GM21528 (cell line): ENCODE data around the gene LY6G6D.

ENCODE experiments used
- ATAC-seq: cut with Tn5 transposase; IDR thresholded peaks from one replicate; pipeline ENCODE4 v1.9.1; 2021; ENCODE audit warnings: mild to moderate bottlenecking, moderate library complexity; ENCODE audit not compliant: unreplicated experiment, low FRiP score

The LY6G6D gene, protein sequence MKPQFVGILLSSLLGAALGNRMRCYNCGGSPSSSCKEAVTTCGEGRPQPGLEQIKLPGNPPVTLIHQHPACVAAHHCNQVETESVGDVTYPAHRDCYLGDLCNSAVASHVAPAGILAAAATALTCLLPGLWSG

DNA sequence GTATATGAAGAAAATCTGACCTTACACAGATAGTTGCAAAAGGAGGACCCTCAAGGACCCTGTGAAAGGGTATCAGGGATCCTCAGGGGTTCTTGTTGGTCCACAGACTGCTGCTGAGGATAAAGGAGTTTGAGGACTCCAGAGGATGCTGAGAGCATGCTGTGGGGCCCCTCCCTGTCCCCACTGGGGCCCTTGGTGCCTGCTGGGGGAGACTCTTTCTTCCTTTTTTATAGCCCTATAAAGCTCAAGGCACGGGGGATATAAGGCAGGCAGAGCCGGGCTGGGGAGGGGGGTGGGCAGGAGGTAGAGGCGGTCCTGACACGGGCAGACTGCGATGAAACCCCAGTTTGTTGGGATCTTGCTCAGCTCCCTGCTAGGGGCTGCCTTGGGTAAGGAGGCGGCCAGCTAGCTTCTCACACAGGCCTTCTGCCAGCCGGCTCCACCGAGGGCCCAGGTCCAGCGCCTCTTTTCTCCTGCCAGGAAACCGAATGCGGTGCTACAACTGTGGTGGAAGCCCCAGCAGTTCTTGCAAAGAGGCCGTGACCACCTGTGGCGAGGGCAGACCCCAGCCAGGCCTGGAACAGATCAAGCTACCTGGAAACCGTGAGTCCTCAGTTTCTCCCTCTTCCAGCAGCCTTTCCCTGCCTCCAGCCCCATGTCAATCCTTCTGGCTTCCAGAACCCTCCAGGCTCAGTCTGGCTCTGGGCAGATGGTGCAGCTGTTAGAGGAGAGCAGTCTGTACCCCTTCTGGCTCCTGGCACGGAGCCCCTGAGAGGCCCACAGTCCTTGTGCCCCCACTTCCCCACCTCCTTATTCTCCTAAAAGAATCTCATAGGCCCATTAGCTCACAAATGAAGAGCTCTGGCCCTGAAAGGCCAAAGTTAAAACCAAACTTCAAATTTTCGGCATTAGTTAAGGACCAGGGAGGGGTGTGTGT, at the start of gene LY6G6D:
Gene LY6G6D, plus strand, starts transcription at position 327 of the 937 bp plus-strand sequence. Its CDS starts 8 bp downstream, at position 335.
- no peak for ATAC-seq

DNA sequence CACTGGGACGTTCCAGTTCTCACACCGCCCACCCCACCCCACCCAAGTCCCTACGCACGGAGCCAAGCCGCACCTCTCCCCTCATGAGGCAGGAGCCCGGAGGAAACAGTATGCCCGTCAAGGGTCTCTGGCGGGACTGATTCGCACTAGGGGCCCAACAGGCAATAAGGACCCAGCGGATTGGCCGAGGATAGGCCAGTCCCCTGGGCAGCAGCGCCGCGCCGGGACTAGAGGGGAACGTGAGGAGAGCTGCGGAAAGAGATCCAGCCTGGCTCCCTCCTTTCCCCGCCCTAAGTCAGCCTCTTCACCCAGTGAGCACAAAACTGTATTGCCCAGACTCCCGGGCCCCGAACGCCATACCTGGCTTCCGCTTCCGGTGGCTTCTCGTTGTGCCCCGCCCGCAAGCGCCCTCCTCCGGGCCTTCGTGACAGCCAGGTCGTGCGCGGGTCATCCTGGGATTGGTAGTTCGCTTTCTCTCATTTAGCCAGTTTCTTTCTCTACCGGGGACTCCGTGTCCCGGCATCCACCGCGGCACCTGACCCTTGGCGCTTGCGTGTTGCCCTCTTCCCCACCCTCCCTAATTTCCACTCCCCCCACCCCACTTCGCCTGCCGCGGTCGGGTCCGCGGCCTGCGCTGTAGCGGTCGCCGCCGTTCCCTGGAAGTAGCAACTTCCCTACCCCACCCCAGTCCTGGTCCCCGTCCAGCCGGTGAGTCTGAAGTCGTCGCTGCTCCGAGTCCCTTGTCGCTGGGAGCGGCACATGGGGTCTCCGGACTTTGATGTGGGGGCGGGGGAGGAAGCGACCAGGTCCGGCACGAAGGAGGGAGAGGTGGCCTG, 49.4 kb upstream of the LY6G6D start, which contains the start of gene CSNK2B:
Gene CSNK2B, plus strand, starts transcription at position 580 of the 836 bp plus-strand sequence. CDS start 752 bp downstream, outside the sequence.
- peak; percentile 73 for ATAC-seq

DNA sequence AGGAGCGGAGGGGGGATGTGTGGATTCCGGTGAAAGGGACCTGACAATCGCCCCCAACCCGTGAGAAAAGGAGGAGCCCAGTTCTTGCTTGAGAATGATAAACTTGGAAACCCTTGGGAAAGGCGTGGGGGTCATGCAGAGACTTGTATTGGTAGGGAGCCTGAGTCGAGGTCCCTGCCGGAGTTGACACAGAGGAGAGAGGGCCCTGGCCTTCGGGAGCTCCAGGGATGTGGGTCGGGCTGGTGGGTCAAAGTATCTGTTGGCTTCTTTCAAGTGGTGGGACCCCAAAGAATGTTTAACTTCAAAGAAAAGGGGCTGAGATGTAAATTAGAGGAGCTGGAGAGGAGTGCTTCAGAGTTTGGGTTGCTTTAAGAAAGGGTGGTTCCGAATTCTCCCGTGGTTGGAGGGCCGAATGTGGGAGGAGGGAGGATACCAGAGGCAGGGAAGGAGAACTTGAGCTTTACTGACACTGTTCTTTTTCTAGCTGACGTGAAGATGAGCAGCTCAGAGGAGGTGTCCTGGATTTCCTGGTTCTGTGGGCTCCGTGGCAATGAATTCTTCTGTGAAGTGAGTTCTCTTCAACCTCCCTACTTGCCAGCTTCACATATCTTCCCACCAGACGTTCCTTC, 48.7 kb upstream of the LY6G6D start:
- ATAC-seq = no peak

DNA sequence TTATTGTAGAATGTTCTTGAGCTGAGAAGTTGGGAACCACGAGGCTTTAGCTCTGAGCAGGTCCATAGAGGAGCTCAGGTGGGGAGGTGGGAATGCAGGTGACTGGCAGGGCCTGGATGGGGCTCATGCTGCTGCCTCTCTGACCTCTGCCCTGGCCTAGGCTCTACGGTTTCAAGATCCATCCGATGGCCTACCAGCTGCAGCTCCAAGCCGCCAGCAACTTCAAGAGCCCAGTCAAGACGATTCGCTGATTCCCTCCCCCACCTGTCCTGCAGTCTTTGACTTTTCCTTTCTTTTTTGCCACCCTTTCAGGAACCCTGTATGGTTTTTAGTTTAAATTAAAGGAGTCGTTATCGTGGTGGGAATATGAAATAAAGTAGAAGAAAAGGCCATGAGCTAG, 45.5 kb upstream of the LY6G6D start, which contains the start of gene LY6G5B:
Gene LY6G5B, plus strand, starts transcription at position 301 of the 400 bp plus-strand sequence. CDS start 975 bp downstream, outside the sequence.
- ATAC-seq = no peak

DNA sequence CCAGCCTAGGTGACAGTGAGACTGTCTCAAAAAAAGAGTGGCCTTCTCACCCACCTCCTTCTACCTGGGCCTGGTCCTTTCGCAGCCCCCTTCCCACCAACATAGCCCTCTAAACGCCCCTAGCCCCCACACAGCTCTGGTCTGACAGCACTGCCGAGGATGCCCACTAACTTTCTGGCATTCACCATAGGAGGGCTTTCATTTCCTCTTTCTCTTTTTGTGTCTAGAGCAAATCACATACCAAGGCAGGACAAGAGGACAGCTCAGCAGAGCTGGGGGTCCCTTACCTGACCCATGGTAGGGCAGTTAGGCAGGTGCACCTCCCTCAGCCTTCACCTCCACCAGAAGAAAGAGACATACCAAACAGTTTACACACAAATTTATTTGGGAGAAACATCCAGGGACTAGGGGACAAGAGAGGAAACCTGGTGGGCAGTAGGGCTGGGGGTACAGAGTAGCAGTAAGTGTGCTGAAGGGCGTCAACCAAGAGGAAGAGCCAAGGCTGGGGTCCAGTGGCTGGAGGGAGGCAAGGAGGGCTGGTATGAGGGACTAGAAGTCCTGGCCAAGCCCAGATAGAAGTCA, 38.7 kb upstream of the LY6G6D start:
- ATAC-seq = no peak

DNA sequence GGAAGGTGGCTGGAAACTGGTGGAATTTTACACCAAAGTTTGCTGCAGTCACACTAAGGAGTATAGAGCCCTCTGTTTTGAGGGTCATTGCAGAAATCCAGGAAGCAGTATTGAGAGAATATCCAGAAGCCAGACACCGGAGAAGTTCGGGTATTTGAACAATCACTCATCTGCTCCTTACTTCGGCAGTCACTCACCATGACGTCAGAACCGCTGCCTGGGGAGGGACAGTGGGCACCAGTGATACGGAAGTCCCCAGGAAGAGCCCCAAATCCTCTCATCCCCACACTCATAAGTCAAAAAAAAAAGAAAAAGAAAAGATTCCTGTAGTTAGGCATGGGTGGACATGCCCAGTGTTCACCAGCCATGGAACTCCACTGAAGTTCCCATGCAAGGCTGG, 38.2 kb upstream of the LY6G6D start:
- no peak for ATAC-seq

DNA sequence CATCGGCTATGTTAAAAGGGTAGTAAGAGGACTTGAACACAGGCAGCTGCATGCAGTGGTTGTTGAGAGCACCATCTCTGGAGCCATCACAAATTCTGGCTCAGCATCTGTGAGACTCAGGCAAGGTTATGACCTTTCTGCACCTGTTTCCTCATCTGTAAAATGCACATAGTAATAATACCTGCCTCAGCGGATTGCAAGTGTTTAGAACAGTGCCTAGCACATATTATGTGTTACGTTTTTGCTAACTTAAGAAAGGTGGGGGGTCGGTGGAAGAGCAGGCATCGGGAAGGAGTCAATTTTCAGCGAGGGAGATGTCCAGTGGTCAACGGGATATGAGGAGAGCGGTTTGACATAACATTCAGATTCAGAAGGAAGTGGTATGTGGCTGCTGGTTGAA, 37.2 kb upstream of the LY6G6D start:
- no peak for ATAC-seq

DNA sequence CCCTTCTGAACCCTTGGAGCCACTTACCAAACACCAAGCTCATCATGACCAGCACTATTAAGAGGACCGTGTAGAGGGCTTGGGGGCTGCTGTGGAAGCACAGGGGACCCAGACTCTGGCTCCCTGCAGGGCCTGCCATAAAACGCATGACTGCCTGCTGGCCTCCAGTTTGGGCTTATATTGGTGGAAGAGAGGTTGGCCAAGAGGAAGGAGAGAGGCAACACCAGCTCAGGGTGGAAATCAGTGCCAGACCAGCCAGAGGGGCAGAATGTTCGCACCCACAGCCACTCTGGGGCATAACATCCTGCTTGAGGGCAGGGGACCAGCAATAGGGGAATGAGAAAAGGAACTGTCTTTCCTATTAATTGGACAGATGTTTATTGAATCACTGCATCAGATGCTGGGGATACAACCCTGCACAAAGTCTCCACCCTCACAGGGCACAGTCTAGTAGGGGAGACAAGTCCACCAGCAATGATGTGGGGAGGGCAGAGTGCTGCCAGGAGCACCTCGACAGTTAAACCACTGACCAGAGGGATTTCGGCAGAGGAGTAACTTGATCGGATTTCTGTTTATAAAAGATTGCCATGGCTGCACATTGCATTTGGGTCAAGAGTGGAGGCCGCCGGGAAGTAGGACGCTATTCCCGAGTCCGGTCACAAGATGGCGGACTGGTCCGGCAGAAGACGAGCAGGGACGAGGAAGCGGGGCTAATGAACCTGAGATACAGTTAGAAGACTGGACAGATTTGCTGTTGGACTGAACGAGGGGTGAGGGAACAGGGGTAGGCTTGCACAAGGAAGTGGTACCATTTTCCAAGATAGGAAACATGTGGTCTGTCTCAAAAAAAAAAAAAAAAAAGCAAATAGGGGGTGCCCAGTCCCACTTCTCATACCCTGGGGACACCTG, 34.7 kb upstream of the LY6G6D start, which contains the start of gene LY6G5C:
Gene LY6G5C, minus strand, starts transcription at position 842 of the 909 bp plus-strand sequence. Its CDS starts 694 bp downstream, at position 148.
- no peak for ATAC-seq

DNA sequence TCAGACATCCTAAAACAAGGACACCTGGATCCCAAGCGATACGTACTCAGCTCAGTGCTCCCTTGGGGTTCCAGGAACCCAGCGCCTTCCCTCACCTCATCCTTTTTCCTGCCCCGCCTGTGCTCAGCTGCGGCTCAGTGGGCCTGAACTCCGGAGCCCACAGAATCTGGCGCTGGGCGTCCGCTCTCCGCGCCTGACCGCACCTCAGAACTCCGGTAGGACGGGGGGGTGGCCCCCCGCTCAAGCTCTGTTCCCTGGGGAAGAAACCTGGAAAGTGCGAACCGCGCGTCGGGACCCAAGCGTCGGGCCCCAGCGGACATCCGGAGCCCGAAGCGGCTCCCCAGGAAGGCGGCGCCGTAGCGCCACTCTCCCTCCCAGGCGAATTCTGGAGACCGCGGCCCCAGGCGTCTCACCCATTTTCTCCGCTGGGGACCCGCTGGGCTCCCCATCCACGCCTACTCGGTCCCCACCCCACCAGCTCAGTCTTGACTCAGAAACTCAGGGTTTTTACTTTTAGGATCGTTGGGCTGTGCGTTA, 33.9 kb upstream of the LY6G6D start:
- ATAC-seq = no peak

DNA sequence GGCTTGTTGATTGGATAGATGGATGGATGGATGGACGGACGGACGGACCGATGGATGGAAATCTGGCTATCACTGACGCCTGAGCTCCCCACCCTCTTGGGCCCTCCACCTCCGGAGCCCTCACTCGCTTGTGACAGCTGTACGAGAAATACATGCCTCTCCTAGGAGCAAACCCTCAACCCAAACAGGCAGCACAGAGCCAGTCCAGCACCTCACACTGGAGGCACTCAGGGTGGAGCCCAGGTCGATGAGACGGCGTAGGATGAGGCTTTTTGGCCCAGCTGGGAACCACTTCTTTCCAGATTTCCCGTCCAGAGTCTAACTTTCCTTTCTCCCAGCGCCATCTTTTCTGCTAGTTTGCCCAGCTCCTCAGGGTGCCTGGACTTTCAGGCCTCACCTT, 31.6 kb upstream of the LY6G6D start:
- ATAC-seq = no peak

DNA sequence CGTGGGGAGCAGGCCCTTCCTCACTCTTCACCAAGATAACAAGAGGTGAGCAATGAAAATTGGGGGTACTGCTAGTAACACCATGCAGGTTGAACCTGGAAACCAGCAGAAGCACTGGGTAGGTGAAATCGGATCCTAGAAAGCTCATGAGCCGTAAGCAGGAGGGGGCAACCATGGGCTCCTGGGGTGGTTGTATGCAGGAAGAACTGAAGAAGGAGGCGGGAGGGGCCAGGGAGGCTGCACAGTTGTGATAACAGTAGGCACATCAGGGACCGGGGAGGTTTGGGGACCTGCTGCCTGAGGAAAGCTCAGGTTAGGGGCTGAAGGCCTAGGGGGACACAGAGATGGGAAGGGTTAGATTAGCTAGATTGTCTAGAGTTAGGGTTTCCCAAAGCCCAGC, 28.7 kb upstream of the LY6G6D start:
- no peak for ATAC-seq

DNA sequence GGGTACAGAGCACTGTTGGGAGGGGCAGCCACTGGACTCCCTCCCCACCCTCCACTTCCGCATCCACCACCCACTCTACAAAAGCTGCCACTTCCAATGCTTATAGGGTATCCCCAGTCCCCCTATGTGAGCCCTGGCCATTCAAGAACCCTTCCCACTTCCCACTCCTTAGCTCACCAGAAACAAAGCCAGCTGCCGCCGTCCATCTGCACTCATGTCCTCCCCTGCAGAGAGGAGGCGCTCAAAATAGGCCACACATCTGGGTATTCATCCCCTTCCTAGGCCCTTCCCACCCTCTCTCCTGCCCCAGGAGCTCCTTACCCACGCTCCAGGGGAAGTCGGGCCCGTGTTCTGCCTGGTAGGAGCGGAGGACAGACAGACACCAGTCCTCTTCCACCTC, 27.8 kb upstream of the LY6G6D start:
- ATAC-seq = no peak

DNA sequence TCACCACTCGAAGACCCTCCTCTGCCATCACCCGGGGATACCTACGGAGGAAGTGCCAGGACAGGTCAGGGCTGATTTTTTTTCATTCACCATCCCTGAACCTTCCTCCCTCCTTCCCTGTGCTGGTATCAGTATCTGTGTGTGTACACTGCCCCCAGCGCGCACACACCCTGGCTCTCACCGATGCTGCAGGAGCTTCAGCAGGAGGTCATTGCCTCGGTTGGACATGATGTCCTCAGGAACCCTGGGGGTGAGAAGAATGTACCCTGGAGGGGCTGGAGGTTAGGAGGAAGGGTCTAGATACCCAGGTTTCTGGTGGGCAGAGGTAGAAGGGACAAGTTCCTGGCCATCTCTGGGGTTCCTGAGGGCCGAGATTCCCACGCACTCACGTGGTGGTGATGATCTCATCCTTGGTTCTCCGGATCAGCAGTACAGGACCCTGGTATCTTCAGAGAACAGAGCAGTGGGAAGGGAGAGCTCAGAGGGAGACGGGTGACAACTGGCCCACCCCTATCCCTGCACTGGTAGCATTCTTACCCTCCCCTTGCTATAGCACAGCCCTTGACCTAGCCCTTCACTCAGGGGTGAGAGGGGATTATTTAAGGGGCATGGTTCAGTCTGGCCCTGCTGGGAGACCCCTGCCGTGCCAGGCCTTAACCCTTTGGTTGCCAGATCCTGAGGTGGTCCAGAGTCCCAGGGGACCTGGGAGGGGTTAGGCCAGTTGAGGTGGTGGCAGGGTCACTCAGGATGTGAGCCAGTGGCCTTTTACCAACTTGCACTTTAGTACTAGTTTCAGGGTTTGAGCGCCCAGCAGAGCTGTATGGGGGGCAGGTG, 27.1 kb upstream of the LY6G6D start:
- no peak for ATAC-seq

DNA sequence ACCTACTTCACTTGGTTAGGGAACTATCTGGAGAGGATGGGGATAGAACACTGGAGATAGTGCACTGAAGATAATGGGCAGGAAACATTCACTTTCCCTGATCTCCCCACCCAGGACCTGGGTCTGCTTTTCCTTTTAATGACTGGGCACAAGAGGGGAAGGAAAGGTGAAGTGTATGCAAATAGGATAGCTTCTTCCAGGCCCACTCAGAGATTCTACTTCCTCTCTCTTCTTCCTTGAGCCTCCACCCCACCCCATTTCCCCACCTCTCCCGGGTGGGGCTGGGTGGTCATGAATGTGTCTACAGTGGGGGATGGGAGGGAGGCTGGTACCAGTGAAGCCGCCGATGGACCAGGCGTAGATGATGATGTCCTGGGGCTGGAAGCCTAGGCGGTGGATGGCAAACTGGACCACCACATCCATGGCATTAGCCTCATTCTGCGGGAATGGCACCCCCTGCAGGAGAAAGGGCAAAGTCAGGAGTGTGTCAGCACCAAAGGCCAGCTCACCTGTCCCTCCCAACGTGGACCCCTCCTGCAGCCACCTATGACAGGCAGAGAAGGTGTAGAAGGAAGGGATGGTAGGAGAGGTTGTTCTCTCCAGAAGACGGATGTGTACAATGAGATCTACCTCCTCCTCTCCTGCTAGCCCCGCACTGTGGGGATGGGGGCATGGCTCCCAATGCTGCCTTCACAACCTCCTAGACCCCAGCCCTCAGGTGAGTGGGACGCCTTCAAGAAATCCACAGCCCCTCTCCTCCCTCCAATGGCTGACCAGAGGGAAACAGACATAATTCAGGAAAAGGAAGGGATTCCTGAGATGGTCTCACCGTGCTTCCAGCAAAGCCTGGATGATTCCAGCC, 25.7 kb upstream of the LY6G6D start:
- ATAC-seq = no peak

DNA sequence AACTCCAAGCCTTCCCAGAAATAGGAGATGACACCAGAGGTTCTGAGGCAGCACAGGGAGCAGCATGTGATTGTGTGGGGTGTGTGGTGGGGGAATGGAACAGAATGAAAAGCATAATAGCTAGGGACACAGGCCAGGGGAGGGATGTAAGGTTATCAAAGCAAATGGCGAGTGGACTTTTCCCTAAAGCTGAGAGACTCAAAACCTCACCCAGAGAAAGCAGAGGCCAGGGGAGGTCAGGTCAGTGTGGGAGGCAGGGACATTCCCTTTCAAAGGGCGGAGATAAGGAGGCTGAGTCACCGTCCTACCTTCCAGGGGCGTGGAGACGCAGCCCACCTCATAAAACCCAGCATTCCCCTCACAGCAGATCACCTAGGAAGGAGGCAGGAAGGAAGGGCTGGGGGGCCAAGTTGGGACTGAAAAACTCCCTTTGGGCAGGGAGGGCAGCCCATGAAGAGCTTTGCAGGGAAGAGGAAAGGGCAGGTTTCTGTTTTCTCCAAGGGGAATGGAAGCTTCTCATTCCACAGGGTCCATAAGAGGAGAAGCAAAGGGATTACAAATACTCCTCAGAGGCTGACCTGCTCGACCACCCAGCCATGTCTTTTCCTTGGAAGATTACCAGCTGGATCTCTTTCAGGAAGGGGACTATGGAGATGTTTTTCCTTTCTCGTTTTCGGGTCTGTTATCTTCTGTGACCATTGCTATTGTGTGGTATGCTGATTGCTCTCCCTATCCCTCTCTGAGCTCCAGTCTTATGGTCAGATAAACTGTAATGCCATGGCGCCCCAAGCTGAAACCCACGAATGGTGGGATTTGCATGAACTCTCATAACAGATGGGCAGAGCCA, 24.7 kb upstream of the LY6G6D start:
- ATAC-seq = no peak

DNA sequence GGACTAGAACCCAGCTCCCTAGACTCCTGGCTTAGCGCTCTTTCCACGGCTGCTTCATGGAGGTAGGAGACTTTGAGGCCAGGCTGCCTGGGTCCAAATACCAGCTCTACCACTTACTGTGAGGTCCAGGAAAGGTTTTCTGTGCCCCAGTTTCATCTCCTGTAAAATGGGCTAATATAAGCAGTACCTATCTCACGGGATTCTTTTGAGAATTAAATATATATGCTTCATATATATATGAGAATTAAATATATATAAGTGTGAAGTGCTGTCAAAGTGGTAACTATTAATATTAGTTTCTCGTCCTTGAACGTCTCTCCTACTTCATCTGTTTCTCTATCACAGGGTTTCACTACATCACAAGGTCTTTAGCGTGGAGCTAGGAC, 24.1 kb upstream of the LY6G6D start:
- ATAC-seq = no peak
